Stomach smooth muscle (tissue), 2 donors: Measurements from ENCODE around the gene ZNF516.

Experiments
- H3K27ac ChIP-seq: one replicate; pipeline ENCODE4 v1.7.0; 2013; ENCODE audit warnings: mild to moderate bottlenecking, low read length, inconsistent platforms
- H3K27me3 ChIP-seq, 2 donors: one replicate each; pipeline ENCODE4 v1.7.0; 2013; ENCODE audit warnings: low read length in 2 of 2; ENCODE audit not compliant: insufficient read depth in 2 of 2, control insufficient read depth in 1 of 2
- H3K36me3 ChIP-seq, 2 donors: one replicate each; pipeline ENCODE4 v1.7.0; 2013; ENCODE audit warnings: low read length in 2 of 2; ENCODE audit not compliant: control insufficient read depth in 2 of 2, insufficient read depth in 2 of 2
- H3K4me1 ChIP-seq: one replicate; pipeline ENCODE4 v1.7.0; 2013; ENCODE audit warnings: low read length; ENCODE audit not compliant: control insufficient read depth, insufficient read depth
- H3K4me3 ChIP-seq, 2 donors: one replicate each; pipeline ENCODE4 v1.7.0; 2013; ENCODE audit warnings: low read length in 2 of 2
- H3K9ac ChIP-seq, 2 donors: one replicate each; pipeline ENCODE4 v1.7.0; 2013; ENCODE audit warnings: low read length in 2 of 2, mild to moderate bottlenecking in 1 of 2
- H3K9me3 ChIP-seq, 2 donors: one replicate each; pipeline ENCODE4 v1.7.0; 2013; ENCODE audit warnings: low read length in 2 of 2; ENCODE audit not compliant: control insufficient read depth in 2 of 2
- donor health status: healthy.
- donor health status: Pancreatic carcinoma.

The ZNF516 gene

GRCh38 chr18:76343938-76344569, 151.0 kb downstream of the ZNF516 start:
- Histone ChIP-seq H3K9ac (no peak overlapping the region), H3K27ac (no peak overlapping the region), H3K36me3 (no peaks in the 10 kb centered on the region), H3K4me1 (peaks cover 6% of the 10 kb centered on the region), H3K4me3 (no peak overlapping the region), H3K27me3 (no peaks in the 10 kb centered on the region), H3K9me3 (peaks cover 6 to 8% of the 10 kb centered on the region in 2 donors)

- Histone ChIP-seq H3K27ac (no peak overlapping the region), H3K9me3 (peaks cover 6 to 8% of the 10 kb centered on the region in 2 donors), H3K9ac (no peak overlapping the region), H3K4me3 (no peak overlapping the region), H3K27me3 (no peaks in the 10 kb centered on the region), H3K36me3 (no peaks in the 10 kb centered on the region), H3K4me1 (no peaks in the 10 kb centered on the region)
Measured at GRCh38 chr18:76340410-76340809, 154.6 kb downstream of the ZNF516 start.

GRCh38 chr18:76339246-76339620, 155.8 kb downstream of the ZNF516 start:
- no peak overlapping the region for H3K27ac ChIP-seq
- H3K4me3 ChIP-seq, result no peak overlapping the region
- H3K4me1 ChIP-seq, result no peaks in the 10 kb centered on the region

GRCh38 chr18:76338619-76339245, 156.3 kb downstream of the ZNF516 start:
- H3K4me3 ChIP-seq, result no peak overlapping the region

More at GRCh38 chr18:76339246-76339620, 155.8 kb downstream of the ZNF516 start:
- peaks cover 6 to 8% of the 10 kb centered on the region in 2 donors for H3K9me3 ChIP-seq
- H3K36me3 ChIP-seq, result no peaks in the 10 kb centered on the region
- H3K9ac ChIP-seq, result no peak overlapping the region
- H3K27me3 ChIP-seq, result no peaks in the 10 kb centered on the region

GRCh38 chr18:76338088-76338487, 157.0 kb downstream of the ZNF516 start:
- H3K9ac ChIP-seq, result no peak overlapping the region
- no peaks in the 10 kb centered on the region for H3K36me3 ChIP-seq
- peaks cover 6 to 8% of the 10 kb centered on the region in 2 donors for H3K9me3 ChIP-seq
- no peak overlapping the region for H3K27ac ChIP-seq
- no peaks in the 10 kb centered on the region for H3K27me3 ChIP-seq
- no peak overlapping the region for H3K4me3 ChIP-seq
- H3K4me1 ChIP-seq, result no peaks in the 10 kb centered on the region

More at GRCh38 chr18:76338619-76339245, 156.3 kb downstream of the ZNF516 start:
- no peaks in the 10 kb centered on the region for H3K4me1 ChIP-seq
- no peaks in the 10 kb centered on the region for H3K36me3 ChIP-seq
- no peak overlapping the region for H3K27ac ChIP-seq
- H3K9ac ChIP-seq, result no peak overlapping the region
- H3K27me3 ChIP-seq, result no peaks in the 10 kb centered on the region
- peaks cover 6 to 8% of the 10 kb centered on the region in 2 donors for H3K9me3 ChIP-seq

GRCh38 chr18:76335859-76336640, 159.0 kb downstream of the ZNF516 start:
- Histone ChIP-seq H3K4me3 (no peak overlapping the region), H3K27me3 (no peaks in the 10 kb centered on the region), H3K9ac (no peak overlapping the region), H3K9me3 (peaks cover 6 to 12% of the 10 kb centered on the region in 2 donors), H3K36me3 (no peaks in the 10 kb centered on the region), H3K4me1 (no peaks in the 10 kb centered on the region), H3K27ac (no peak overlapping the region)

- no peaks in the 10 kb centered on the region for H3K4me1 ChIP-seq
- no peaks in the 10 kb centered on the region for H3K27me3 ChIP-seq
- H3K27ac ChIP-seq, result no peak overlapping the region
- peaks cover 4 to 18% of the 10 kb centered on the region in 2 donors for H3K9me3 ChIP-seq
- no peaks in the 10 kb centered on the region for H3K36me3 ChIP-seq
- no peak overlapping the region for H3K9ac ChIP-seq
- no peak overlapping the region for H3K4me3 ChIP-seq
Measured at GRCh38 chr18:76328140-76328539, 166.9 kb downstream of the ZNF516 start.

- Histone ChIP-seq H3K4me3 (no peak overlapping the region), H3K27ac (no peak overlapping the region), H3K27me3 (no peaks in the 10 kb centered on the region), H3K9me3 (peaks cover under 1 to 4% of the 10 kb centered on the region in 2 donors), H3K9ac (no peak overlapping the region), H3K36me3 (no peaks in the 10 kb centered on the region), H3K4me1 (no peaks in the 10 kb centered on the region)
Measured at GRCh38 chr18:76323891-76324290, 171.2 kb downstream of the ZNF516 start.

- Histone ChIP-seq H3K36me3 (no peaks in the 10 kb centered on the region), H3K9me3 (no peaks in the 10 kb centered on the region)
Measured at GRCh38 chr18:76322686-76323085, 172.4 kb downstream of the ZNF516 start.

GRCh38 chr18:76319366-76319765, 175.7 kb downstream of the ZNF516 start:
- Histone ChIP-seq H3K36me3 (no peaks in the 10 kb centered on the region), H3K9me3 (no peaks in the 10 kb centered on the region), H3K4me1 (no peaks in the 10 kb centered on the region), H3K27ac (no peak overlapping the region), H3K4me3 (no peak overlapping the region), H3K9ac (no peak overlapping the region), H3K27me3 (no peaks in the 10 kb centered on the region)

More at GRCh38 chr18:76322686-76323085, 172.4 kb downstream of the ZNF516 start:
- Histone ChIP-seq H3K4me1 (no peaks in the 10 kb centered on the region), H3K27ac (no peak overlapping the region), H3K9ac (no peak overlapping the region), H3K4me3 (no peak overlapping the region), H3K27me3 (no peaks in the 10 kb centered on the region)
